Smooth muscle cell (in vitro differentiated cells): ENCODE results near the gene SQSTM1. TPM values are rescaled to one million over a fixed set of nuclear protein-coding genes. Genes with fewer than 3 reads are reported as not detected.

Source experiments
- DNase-seq: peaks from one replicate; lab custom pipeline; 2025; ENCODE audit not compliant: unreplicated experiment; lab: John Stamatoyannopoulos, UW
- H2AFZ ChIP-seq: fragments of 200-600 bp; sonication (generic); 2 replicates; pipeline ENCODE4 v1.6.0; 2016; ENCODE audit warnings: antibody characterized with exemption, low read depth, mild to moderate bottlenecking
- H3F3A ChIP-seq: fragments of 200-600 bp; sonication (generic); 2 replicates; pipeline ENCODE4 v1.6.0; 2017; ENCODE audit warnings: antibody characterized with exemption, low read depth
- H3K27ac ChIP-seq: fragments of 200-600 bp; sonication (generic); 2 replicates; pipeline ENCODE4 v1.5.1; 2016; ENCODE audit warnings: low read depth, mild to moderate bottlenecking
- H3K27me3 ChIP-seq: fragments of 200-600 bp; sonication (generic); 2 replicates; pipeline ENCODE4 v1.6.1; 2016; ENCODE audit warnings: low read depth, mild to moderate bottlenecking
- H3K36me3 ChIP-seq: fragments of 200-600 bp; sonication (generic); 2 replicates; pipeline ENCODE4 v1.5.1; 2016; ENCODE audit warnings: low read depth
- H3K4me1 ChIP-seq: fragments of 200-600 bp; sonication (generic); 2 replicates; pipeline ENCODE4 v1.5.1; 2016; ENCODE audit warnings: low read depth
- H3K4me2 ChIP-seq: fragments of 200-600 bp; sonication (generic); 2 replicates; pipeline ENCODE4 v1.6.0; 2016; ENCODE audit warnings: mild to moderate bottlenecking
- H3K4me3 ChIP-seq: fragments of 200-600 bp; sonication (generic); 2 replicates; pipeline ENCODE4 v1.5.1; 2016; ENCODE audit warnings: mild to moderate bottlenecking
- H3K79me2 ChIP-seq: fragments of 200-600 bp; sonication (generic); 2 replicates; pipeline ENCODE4 v1.6.0; 2016; ENCODE audit warnings: low read depth, mild to moderate bottlenecking
- H3K9ac ChIP-seq: fragments of 200-600 bp; sonication (generic); 2 replicates; pipeline ENCODE4 v1.6.0; 2016; ENCODE audit warnings: low read depth
- H3K9me3 ChIP-seq: fragments of 200-600 bp; sonication (generic); replicated peaks from 2 replicates; pipeline ENCODE4 v1.5.1; 2016; ENCODE audit warnings: low read depth
- H4K20me1 ChIP-seq: fragments of 200-600 bp; sonication (generic); 2 replicates; pipeline ENCODE4 v1.6.0; 2016; ENCODE audit warnings: low read depth
- WGBS: methylation state at CpG from one replicate; pipeline ENCODE4 v1.1.7; 2016; ENCODE audit warnings: low lambda C conversion rate; 5-methylcytosine and 5-hydroxymethylcytosine counted together
- polyA plus RNA-seq: library from polyadenylated mRNA; unstranded; fragments of >200 nt; fragmentation: Nextera tagmentation; extraction: Ambion mirVana; gene quantifications from 2 replicates; pipeline ENCODE4 v1.2.1, GENCODE V29; 2016
- total RNA-seq: library from RNA; depleted of rRNA; stranded (reverse); fragments of >200 nt; gene quantifications from 2 replicates; pipeline ENCODE4 v1.2.3, GENCODE V29; 2014
- TF ChIP-seq, protein P1 (sequence below): fragments of 200-600 bp; sonication (generic); IDR thresholded peaks from 2 replicates; pipeline ENCODE4 v1.5.1; 2017; ENCODE audit warnings: borderline replicate concordance, mild to moderate bottlenecking, antibody characterized with exemption; ENCODE audit not compliant: insufficient read depth, poor library complexity, severe bottlenecking

SQSTM1 gene
- total and polyA plus RNA-seq, 2 experiments from 2014 or later, result 114 to 159 TPM

DNA sequence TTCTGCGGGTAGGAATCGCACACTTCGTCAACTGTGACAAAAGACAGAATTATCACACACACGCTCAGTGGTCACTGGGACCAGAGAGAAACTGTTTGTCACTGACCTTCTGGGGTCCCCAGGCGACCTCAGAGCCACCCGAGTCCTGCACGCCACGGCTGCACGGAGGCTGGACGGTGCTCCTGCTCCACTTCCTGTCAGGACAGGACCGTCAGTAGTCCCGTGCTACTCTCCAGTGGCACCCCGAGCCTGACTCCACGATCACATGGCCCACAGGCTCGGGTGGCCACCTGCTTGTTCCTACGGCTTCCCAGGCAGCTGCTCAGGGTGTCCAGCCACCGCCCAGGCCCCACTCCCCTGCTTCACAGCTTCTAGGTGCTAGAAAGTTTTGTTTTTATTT lies 20.1 kb downstream of the SQSTM1 start:
- DNase-seq, result no peak
- WGBS, result 94% methylated on average over 17 of the region's 17 CpGs
- TF ChIP-seq, protein P1, sequence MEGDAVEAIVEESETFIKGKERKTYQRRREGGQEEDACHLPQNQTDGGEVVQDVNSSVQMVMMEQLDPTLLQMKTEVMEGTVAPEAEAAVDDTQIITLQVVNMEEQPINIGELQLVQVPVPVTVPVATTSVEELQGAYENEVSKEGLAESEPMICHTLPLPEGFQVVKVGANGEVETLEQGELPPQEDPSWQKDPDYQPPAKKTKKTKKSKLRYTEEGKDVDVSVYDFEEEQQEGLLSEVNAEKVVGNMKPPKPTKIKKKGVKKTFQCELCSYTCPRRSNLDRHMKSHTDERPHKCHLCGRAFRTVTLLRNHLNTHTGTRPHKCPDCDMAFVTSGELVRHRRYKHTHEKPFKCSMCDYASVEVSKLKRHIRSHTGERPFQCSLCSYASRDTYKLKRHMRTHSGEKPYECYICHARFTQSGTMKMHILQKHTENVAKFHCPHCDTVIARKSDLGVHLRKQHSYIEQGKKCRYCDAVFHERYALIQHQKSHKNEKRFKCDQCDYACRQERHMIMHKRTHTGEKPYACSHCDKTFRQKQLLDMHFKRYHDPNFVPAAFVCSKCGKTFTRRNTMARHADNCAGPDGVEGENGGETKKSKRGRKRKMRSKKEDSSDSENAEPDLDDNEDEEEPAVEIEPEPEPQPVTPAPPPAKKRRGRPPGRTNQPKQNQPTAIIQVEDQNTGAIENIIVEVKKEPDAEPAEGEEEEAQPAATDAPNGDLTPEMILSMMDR, result no peak
- Histone ChIP-seq H3K9me3 (peaks cover 2% of the 10 kb centered on the region), H4K20me1 (peaks cover 19% of the 10 kb centered on the region), H3K27me3 (no peaks in the 10 kb centered on the region), H3K4me3 (no peak overlapping the region), H3K4me2 (no peak overlapping the region), H3K27ac (no peak overlapping the region), H3K36me3 (peaks cover under 1% of the 10 kb centered on the region), H3K79me2 (no peaks in the 10 kb centered on the region), H2AFZ (no peak overlapping the region), H3K9ac (no peak overlapping the region), H3K4me1 (no peaks in the 10 kb centered on the region), H3F3A (peaks cover 13% of the 10 kb centered on the region)

DNA sequence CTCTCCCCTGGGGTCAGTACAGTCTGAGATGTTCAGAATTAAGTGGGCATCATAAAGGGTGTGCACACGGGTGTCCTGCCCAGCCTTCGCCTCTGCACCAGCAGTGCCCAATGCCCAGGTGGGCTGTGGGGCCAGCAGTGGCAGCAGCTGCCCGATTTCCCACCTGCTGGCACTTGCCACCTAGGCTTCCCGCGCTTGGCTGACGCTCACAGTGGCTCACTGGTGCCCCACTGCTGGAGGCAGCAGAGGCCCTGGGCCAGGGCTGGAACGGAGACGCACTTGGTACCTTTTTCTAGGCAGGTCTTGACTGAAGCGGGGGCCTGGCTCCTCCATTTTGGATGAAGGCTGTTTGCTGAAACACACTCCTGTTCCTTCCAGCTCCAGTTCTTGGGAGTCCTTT lies 20.9 kb downstream of the SQSTM1 start:
- DNase-seq, result no peak
- WGBS, result 98% methylated on average over 9 of the region's 9 CpGs
- TF ChIP-seq, protein P1, result no peak
- Histone ChIP-seq H3K27me3 (no peaks in the 10 kb centered on the region), H3K27ac (no peak overlapping the region), H3K4me2 (no peak overlapping the region), H3K9me3 (peaks cover 3% of the 10 kb centered on the region), H3K4me3 (no peak overlapping the region), H2AFZ (no peak overlapping the region), H3F3A (peaks cover 13% of the 10 kb centered on the region), H3K79me2 (no peaks in the 10 kb centered on the region), H3K4me1 (no peaks in the 10 kb centered on the region), H4K20me1 (peaks cover 12% of the 10 kb centered on the region), H3K36me3 (peaks cover 9% of the 10 kb centered on the region), H3K9ac (no peak overlapping the region)

DNA sequence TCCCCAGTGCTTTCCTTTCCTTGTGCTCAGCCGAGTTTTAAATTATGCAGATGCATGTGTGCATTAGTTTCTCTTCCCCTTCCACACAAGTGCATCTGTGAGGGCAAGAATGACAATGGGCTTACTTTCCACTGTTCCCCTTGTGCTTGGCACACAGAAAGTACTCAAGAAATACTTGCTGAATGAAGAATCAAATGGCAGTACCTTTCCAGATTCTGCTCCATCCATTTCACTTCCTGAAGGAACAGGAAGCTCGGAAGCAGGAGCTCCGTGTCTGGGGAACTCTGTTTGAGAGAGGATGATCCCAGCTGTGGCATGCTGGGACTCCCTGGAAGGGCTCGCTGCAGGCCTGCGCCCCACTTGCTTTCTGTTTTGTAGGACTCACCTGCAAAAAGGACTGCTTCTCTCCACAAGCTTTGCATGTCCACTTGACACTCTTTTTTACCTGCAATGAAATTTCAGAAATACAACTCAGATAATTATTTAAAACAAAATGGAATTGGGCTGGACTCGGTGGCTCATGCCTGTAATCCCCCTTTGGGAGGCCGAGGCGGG lies 32.4 kb downstream of the SQSTM1 start:
- H3K27me3 ChIP-seq, result no peaks in the 10 kb centered on the region
- H4K20me1 ChIP-seq, result peaks cover 9% of the 10 kb centered on the region
- TF ChIP-seq, protein P1, result no peak
- H3K36me3 ChIP-seq, result no peaks in the 10 kb centered on the region
- H3K27ac ChIP-seq, result no peak overlapping the region
- peaks cover 7% of the 10 kb centered on the region for H3K4me1 ChIP-seq
- H3K9ac ChIP-seq, result no peak overlapping the region
- no peaks in the 10 kb centered on the region for H3F3A ChIP-seq
- H3K79me2 ChIP-seq, result peaks cover 31% of the 10 kb centered on the region
- no peak for DNase-seq
- H2AFZ ChIP-seq, result no peak overlapping the region
- no peaks in the 10 kb centered on the region for H3K9me3 ChIP-seq
- 97% methylated on average over 8 of the region's 8 CpGs for WGBS
- H3K4me2 ChIP-seq, result no peak overlapping the region
- no peak overlapping the region for H3K4me3 ChIP-seq

DNA sequence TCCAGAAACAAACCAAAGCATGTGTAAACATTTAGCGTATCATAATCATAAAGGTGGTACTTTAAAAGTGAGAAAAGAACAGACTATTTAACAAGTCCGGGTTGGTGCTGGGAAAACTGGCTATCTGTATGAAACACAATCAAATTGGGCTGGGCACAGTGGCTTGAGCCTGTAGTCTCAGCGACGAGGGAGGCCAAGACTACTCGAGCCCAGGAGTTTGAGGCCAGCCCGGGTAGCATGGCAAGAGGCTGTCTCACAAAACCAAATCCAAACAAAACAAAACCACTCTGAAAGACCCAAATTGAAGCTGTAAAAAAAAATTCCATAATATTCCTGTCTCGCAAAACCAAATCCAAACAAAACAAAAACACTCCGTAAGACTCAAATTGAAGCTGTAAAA lies 33.7 kb downstream of the SQSTM1 start:
- no peak for DNase-seq
- Histone ChIP-seq H3K9ac (no peak overlapping the region), H2AFZ (no peak overlapping the region), H3K9me3 (no peaks in the 10 kb centered on the region), H4K20me1 (peaks cover 9% of the 10 kb centered on the region), H3K27ac (no peak overlapping the region), H3K36me3 (no peaks in the 10 kb centered on the region), H3K79me2 (peaks cover 32% of the 10 kb centered on the region), H3F3A (no peaks in the 10 kb centered on the region), H3K27me3 (no peaks in the 10 kb centered on the region), H3K4me1 (peaks cover 7% of the 10 kb centered on the region), H3K4me2 (no peak overlapping the region), H3K4me3 (no peak overlapping the region)
- TF ChIP-seq, protein P1, result no peak
- 94% methylated on average over 8 of the region's 8 CpGs for WGBS
